ENCODE measurements around the gene BCDIN3D.

BCDIN3D gene

DNA sequence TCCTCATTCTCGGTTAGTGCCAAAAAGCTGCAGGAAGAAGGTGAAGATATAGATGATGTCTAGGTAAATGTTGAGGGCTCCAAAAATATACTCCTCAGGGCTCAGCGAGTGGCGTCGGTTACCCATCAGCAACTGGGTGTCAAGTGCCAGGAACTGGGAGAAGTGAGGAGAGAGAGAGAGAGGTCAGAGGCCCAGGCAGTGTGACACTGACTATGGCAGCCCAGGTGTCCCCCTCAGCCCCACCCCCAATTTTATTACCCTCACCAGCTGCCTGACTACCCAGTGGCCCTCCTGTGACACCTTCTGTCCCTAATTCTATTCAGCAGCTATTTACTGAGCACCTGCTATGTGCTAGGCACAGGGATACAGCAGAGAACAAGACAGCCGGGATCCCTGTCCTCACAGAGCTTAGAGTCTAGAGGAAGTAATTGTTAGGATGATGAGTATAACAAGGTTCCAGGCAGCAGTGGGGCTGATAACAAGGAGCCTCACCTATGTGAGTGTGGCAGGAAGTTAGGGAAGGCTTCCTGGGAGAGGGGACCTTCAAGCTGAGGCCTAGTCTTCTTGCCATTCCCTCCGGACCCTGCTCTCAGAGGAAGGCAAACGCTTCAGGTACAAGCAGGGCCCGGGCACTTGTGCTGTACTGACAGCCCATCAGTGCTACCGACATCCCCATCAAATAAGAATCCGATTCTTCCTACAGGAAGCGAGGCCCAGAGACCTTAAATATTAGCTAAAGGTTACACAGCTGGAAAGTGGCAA, 27.8 kb upstream of the BCDIN3D start:
- DNase-seq (ENCODE audit: low read depth): no peak
- no peak overlapping the region for H3K4me3 ChIP-seq (ENCODE audit: low read depth, low read length)
- TF ChIP-seq, protein P1, sequence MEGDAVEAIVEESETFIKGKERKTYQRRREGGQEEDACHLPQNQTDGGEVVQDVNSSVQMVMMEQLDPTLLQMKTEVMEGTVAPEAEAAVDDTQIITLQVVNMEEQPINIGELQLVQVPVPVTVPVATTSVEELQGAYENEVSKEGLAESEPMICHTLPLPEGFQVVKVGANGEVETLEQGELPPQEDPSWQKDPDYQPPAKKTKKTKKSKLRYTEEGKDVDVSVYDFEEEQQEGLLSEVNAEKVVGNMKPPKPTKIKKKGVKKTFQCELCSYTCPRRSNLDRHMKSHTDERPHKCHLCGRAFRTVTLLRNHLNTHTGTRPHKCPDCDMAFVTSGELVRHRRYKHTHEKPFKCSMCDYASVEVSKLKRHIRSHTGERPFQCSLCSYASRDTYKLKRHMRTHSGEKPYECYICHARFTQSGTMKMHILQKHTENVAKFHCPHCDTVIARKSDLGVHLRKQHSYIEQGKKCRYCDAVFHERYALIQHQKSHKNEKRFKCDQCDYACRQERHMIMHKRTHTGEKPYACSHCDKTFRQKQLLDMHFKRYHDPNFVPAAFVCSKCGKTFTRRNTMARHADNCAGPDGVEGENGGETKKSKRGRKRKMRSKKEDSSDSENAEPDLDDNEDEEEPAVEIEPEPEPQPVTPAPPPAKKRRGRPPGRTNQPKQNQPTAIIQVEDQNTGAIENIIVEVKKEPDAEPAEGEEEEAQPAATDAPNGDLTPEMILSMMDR (IDR thresholded peaks at IDR 0.05; ENCODE audit: control insufficient read depth, extremely low read depth, insufficient read depth): no peak

DNA sequence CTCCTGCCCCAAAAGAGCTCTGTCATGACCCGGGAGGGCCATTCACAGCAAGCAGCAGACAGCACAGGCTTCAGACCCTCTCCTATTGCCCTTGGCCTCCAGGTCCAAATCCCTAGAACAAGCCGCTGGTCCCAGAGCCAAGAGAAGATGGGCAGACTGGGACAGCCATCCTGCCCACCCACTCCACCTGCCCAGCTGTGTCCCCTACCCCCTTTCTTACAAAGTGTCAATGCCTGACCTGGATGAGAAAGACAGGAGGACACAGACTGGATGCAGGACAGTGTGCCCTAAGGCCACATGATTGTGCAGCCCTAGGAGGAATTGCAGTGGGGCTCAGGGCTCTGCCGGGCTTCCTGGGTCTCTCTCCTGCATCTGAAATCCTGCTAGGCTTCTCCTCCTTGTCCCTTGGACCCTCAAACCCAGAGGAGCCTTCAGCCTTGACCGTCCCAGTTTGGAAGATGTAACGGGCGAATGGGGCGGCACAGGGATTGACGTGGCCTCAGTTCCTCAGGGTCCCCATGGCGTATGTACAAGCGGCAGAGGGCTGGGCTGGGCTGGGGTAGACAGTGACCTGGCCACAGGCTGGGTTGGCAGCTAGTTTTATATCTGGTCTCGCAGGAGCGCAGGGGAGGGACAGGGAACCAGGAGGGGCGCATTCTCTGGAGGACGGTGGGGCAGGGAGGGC, 27.1 kb upstream of the BCDIN3D start:
- no peak overlapping the region for H3K4me3 ChIP-seq (ENCODE audit: low read depth, low read length)

DNA sequence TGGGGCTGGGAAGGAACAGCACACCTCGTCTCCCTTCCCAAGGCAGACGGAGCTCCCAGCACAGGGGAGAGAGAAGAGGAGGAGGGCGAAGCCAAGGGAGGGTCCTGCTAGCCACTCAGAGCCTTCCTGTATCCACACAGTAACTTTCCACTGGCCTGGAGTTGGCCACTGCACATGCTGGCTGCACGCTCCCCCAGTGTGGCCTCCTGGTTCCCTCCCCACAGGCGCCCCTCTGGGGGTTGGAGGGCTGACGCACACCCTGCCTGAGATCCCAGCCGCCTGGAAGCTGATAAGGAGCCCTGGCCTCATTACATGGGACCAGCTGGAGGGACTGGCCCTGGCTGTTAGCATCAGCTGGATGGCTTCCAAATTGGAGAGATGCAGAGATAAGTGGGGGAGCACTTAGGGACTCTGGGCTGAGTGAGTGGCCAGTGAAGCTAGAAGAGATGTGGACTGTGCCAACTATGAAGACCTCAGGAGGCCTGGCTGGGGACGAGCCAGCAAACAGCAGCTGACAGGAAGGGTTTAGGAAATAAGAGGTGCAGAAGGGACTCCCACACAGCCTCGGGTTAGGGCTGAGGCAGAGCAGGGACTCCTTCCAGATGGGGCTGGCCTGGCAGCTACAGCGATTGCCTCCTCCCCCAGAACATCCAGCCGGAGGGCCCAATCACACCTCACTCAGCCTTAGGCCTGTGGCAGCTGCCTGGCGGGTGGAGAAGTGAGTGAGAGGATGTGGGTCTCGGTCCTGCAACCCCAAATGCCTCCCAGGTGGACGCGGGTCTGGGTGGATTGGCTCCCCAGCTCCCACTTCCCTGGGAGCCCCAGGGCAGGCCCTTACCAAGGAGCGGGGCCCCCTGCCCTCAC, 26.3 kb upstream of the BCDIN3D start:
- DNase-seq (ENCODE audit: low read depth): peak; percentile 61
- H3K4me3 ChIP-seq (ENCODE audit: low read depth, low read length): no peak overlapping the region
- TF ChIP-seq, protein P1 (IDR thresholded peaks at IDR 0.05; ENCODE audit: control insufficient read depth, extremely low read depth, insufficient read depth): no peak

More for the DNA sequence above, 27.1 kb upstream of the BCDIN3D start:
- TF ChIP-seq, protein P1 (IDR thresholded peaks at IDR 0.05; ENCODE audit: control insufficient read depth, extremely low read depth, insufficient read depth): no peak
- no peak for DNase-seq (ENCODE audit: low read depth)

DNA sequence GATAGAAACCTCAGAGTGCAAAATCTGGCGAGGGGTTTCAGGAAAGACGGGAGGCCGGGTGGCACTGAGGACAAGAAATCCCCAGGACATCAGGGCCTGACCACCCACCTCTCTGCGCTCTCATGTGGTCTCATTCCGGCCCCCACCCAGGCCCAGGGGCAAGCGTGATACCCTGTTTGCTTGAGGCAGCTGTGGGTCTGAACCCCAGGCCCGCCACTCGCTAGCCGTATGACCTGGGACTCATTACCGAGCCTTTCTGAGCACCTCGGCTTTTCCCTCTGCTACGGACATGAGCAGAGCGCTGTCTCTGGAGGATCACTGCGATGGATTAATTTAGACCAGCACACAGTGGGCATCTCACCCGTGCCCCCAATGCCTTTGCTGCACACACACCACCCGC, 25.5 kb upstream of the BCDIN3D start:
- TF ChIP-seq, protein P1 (IDR thresholded peaks at IDR 0.05; ENCODE audit: control insufficient read depth, extremely low read depth, insufficient read depth): no peak
- no peak overlapping the region for H3K4me3 ChIP-seq (ENCODE audit: low read depth, low read length)
- no peak for DNase-seq (ENCODE audit: low read depth)

DNA sequence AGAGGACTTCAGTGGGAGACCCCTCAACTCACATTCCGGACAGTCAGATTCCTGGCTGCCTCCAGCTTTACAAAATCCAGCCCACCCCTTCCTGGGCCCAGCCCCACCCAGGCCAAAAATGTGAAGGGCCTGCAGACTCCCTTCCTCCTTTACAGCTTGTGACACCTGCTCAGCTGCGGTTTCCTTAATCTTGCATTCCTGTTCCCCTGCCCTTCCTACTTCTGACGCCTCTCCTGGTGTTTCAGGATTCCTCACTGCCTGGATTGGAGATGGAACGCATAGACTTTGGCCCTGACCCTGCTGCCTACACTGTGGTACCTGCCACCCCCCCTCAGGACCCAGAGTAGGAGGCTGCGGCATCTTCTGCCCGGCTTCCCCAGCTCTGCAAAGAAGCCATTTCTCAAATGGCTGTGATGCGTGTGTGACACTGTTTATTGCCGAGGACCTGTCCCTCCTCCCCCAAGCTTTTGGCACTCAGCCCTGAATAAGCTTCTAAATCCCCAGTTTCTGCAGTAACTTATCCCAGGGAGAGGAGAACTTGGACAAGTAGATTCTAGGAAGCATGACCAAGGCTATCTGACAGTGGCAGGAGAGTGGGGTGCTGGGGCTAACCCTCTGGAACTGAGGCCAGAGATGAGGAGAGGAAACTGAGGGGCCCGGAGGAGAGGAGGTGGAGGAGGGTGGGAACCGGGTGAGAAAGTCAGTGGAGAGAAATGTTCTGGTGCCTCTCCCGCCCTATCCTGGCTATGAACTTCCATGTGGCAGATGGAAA, 24.9 kb upstream of the BCDIN3D start:
- H3K4me3 ChIP-seq (ENCODE audit: low read depth, low read length): no peak overlapping the region
- no peak for DNase-seq (ENCODE audit: low read depth)
- TF ChIP-seq, protein P1 (IDR thresholded peaks at IDR 0.05; ENCODE audit: control insufficient read depth, extremely low read depth, insufficient read depth): no peak

DNA sequence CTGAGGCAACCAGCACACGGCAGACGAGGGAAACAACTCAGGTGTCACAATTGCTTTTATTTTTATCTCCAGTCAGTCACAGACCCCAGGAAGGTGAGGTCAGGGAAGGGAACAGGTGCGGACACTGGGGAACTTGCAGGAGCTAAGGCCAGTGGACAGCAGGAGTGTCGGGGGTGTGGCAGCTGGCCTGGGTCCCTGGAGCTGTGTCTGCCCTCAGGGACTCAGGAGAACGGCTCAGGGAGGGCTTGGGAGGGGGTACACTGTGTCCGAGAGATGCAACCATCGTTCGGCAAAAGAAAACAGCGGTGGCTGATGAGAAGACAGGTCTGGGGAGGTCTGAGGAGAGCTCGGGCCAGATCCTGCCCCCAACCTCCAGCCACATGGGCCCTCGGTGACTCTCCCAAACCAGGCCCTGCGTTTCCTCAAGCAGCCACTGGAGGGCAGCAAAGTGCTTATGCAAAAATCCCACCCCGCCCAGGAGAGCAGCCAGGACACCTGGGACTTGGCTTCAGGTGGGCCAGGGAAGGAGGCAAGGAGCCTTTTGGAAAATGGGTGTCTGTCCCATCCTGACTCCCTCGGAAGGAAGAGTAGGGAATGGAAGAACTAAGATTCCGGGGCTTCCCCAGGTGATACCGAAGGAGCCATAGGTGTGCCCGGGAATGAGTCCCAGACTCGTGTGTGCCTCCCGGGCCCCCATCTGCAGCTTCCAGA, 24.1 kb upstream of the BCDIN3D start:
- TF ChIP-seq, protein P1 (IDR thresholded peaks at IDR 0.05; ENCODE audit: control insufficient read depth, extremely low read depth, insufficient read depth): peak; percentile 97
- H3K4me3 ChIP-seq (ENCODE audit: low read depth, low read length): no peak overlapping the region
- peak; percentile 28 for DNase-seq (ENCODE audit: low read depth)
